Right cardiac atrium (tissue), 5 donors: ENCODE data around the gene CNTN4. TPM values are rescaled to one million over a fixed set of nuclear protein-coding genes. Genes with fewer than 3 reads are reported as not detected.
"Not testable (repeated sequence)": the region's sequence is repeated elsewhere in the genome, so short reads cannot be mapped to it uniquely, and the experiment has no call there.

Experiments
- ATAC-seq, 2 donors: fragments of 200-7000 bp; cut with Tn5 transposase; one replicate each; pipeline versions ENCODE4 v1.8.0 to v1.9.1; 2020; ENCODE audit warnings: moderate library complexity in 2 of 2, mild to moderate bottlenecking in 1 of 2
- DNase-seq, 3 donors: peaks; one replicate each; pipeline ENCODE4 v3.0.0-alpha.2; 2020
- H3K27ac ChIP-seq: one replicate; pipeline ENCODE4 v1.5.1; 2013; ENCODE audit warnings: mild to moderate bottlenecking, low read length, control low read depth, moderate library complexity
- H3K27me3 ChIP-seq: one replicate; pipeline ENCODE4 v1.6.1; 2013; ENCODE audit not compliant: control insufficient read depth, insufficient read depth
- H3K4me1 ChIP-seq: one replicate; pipeline ENCODE4 v1.6.1; 2013; ENCODE audit warnings: low read length; ENCODE audit not compliant: control insufficient read depth, insufficient read depth
- H3K4me3 ChIP-seq: one replicate; pipeline ENCODE4 v1.5.1; 2013; ENCODE audit warnings: low read length, control low read depth
- H3K9me3 ChIP-seq: one replicate; pipeline ENCODE4 v1.6.1; 2013; ENCODE audit warnings: low read length; ENCODE audit not compliant: control insufficient read depth
- WGBS: extraction: QIAGEN DNeasy Blood & Tissue Kit; methylation state at CpG from one replicate; pipeline ENCODE4 v1.1.7; 2013; 5-methylcytosine and 5-hydroxymethylcytosine counted together
- intact Hi-C, 4 donors: fragments of 100-400 bp; cut with DNase I; formaldehyde crosslinking; loops; one replicate each; pipeline versions ENCODE4 v1.11.0 to v1.14.0; 2022 to 2023
- polyA plus RNA-seq: library from polyadenylated mRNA; stranded (reverse); fragments of 200-250 nt; gene quantifications from one replicate; pipeline ENCODE4 v1.2.3, GENCODE V29; 2013
- total RNA-seq, 4 donors: library from RNA; stranded (reverse); fragmentation: NEBNext Ultra II Directional; extraction: Animal tissue kit (Norgen Biotek cat#: 25700); gene quantifications; one replicate each; pipeline ENCODE4 v1.2.1, GENCODE V29; 2021
- donor health status: healthy with polysubstance abuse.
- donor health status: DM: no; HTN: yes; CAD: no.
- donor health status: DM: no; HTN: no; CAD: no.
- donor health status: DM: no; HTN: yes; CAD: no; lungs with severe emphysema.
- donor health status: DM: yes; HTN: yes; CAD: no.

Gene CNTN4
- total and polyA plus RNA-seq, 5 donors: 1.7 to 6.8 (median 2.8) TPM

DNA sequence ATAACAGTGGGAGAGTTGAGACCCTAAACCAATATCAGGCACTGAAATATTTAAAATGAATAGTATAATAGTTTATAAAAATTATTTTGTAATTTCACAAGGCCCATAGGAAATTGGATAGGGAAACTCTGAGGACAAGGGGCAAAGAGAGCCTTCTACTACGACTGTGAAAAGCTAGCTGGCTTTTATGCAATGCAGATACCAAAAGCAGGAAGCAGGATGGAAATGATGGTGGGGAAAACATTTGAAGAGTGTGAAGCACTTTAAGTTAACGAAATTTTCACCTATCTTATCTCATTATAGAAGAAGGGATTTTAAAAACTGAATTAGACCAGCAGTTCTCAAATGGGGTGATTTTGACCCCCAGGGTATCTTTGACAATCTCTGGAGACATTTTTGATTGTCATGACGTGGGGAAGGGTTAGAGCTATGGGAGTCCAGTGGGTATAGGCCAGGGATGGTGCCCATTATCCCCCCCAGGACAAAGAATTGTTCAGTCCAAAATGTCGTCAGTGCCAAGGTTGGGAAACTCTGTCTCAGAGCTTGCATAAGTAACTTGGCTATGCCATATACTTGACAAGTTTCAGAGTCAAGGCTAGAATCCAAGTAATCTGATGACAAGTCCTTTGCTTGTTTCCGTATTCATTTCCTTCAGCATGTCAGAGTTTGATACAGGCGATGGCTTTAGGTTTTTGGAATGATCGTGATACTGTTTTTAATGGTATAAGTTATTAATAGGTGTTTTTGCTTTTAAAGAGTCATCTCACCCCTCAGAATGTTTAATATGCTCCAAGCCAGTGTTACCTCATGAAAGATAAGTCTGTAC is 885.6 kb downstream of the CNTN4 start:
- peak in 1 of 3 donors; percentile 32 for DNase-seq
- H3K4me3 ChIP-seq: no peak overlapping the region
- WGBS: 57% methylated on average over 7 of the region's 7 CpGs

DNA sequence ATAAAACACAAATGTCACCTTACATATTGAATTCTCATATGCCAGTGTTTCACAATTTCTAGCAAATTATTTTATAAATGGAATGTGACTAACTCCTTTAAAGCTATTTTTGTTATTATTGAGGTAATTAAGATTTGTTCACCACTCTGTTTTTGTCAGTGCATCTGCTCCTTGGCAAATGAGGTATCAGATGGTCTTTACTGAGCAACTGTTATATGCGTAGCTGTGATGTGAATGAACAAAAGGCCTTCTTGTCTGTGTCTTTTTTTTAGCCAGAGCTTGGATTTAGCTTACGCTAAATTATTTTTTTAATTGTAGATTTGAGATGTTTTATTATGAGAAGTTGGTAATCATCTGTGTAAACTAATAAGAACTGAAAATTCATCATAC is 886.2 kb downstream of the CNTN4 start:
- ATAC-seq (no peak), DNase-seq (no peak)
- H3K27me3 ChIP-seq: no peaks in the 10 kb centered on the region
- no peaks in the 10 kb centered on the region for H3K4me1 ChIP-seq
- no peaks in the 10 kb centered on the region for H3K9me3 ChIP-seq
- 89% methylated on average over 2 of the region's 2 CpGs for WGBS
- no peak overlapping the region for H3K4me3 ChIP-seq
- intact Hi-C loops: no loop called here
- no peak overlapping the region for H3K27ac ChIP-seq

More for the DNA sequence above, 885.6 kb downstream of the CNTN4 start:
- Histone ChIP-seq H3K4me1 (no peaks in the 10 kb centered on the region), H3K27ac (no peak overlapping the region), H3K27me3 (no peaks in the 10 kb centered on the region), H3K9me3 (no peaks in the 10 kb centered on the region)
- intact Hi-C loops: no loop called here
- ATAC-seq: peak; percentile 84 to 85

DNA sequence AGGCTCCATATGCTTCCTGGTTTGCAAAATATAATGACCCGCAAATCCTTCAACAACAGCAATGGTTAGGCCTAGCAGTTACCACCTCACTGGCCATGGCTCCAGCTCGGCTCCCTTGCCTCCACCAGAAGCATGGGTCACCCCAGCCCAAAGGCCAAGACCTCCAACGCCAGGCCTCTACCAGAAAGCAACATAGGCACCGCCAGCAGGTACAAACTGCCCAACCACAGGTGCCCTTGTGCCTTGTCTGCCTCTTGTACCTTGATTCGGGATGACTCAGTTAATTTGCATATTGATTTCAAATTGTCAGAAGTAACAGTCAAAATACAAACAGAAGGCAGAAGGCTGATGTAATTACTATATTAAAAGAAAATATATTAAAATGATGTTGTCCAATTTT is 886.8 kb downstream of the CNTN4 start:
- DNase-seq (no peak), ATAC-seq (no peak)
- H3K4me3 ChIP-seq: no peak overlapping the region
- no peak overlapping the region for H3K27ac ChIP-seq
- intact Hi-C loops: no loop called here
- 95% methylated on average over 5 of the region's 5 CpGs for WGBS
- no peaks in the 10 kb centered on the region for H3K4me1 ChIP-seq
- H3K27me3 ChIP-seq: no peaks in the 10 kb centered on the region
- no peaks in the 10 kb centered on the region for H3K9me3 ChIP-seq

DNA sequence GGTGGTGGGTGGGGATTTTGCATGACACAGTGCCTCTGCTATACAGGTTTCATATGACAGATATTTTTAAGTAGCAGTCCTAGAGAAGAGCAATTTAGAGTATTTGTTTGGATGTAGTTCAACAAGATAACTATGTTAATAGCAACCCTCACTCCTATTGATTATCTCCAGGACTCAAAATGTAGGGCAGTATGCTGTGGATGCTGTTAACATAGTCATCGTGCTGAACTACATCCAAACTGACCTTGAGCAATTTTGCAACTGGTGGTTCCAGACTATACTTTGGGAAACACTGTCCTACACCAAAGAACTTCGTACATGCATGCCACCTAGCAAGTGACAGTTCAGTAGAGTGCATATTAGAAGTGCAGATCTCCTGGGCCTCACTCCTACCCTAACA is 893.9 kb downstream of the CNTN4 start:
- DNase-seq: no peak
- Histone ChIP-seq H3K27me3 (no peaks in the 10 kb centered on the region), H3K4me3 (no peak overlapping the region), H3K4me1 (no peaks in the 10 kb centered on the region), H3K9me3 (no peaks in the 10 kb centered on the region), H3K27ac (no peak overlapping the region)
- WGBS: 28% methylated on average over 2 of the region's 2 CpGs
- peak; percentile 77 to 96 for ATAC-seq
- intact Hi-C loops: no loop called here

DNA sequence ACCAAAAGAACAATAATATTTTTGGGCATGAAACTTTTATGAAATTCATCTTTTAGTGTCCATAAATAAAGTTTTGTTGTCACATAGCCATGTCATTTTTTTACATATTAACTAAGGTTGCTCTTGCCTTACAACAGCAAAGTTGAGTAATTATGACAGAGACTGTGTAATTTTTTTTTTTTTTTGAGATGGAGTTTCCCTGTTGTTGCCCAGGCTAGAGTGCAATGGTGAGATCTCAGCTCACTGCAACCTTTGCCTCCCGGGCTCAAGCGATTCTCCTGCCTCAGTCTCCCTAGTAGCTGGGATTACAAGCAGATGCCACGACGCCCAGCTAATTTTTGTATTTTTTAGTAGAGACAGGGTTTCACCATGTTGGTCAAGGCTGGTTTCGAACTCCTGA is 894.5 kb downstream of the CNTN4 start:
- H3K27me3 ChIP-seq, H3K4me3 ChIP-seq, H3K27ac ChIP-seq, H3K9me3 ChIP-seq, intact Hi-C loops, ATAC-seq, DNase-seq, H3K4me1 ChIP-seq: not testable (repeated sequence)
- 92% methylated on average over 5 of the region's 5 CpGs for WGBS

DNA sequence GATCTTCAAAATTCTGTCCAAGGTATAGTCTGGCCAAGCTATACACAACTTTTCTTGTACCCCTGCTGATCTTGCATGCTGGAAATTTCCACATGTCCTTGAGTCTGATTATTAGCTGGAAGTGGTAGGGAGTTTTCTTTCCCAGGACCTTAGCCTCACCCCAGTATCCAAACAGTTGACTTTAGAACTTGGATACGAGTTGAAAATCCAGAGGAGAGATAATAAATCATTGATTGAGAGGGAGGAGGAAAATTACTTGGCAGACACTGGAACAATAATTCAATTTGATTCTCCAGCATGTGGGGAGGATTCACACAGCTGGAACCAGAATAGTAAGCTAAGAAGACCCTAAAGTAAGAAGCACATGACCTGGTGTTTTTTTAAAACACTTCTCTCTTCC is 895.1 kb downstream of the CNTN4 start:
- 18% methylated on average over 1 of the region's 1 CpG for WGBS
- H3K4me1 ChIP-seq: no peaks in the 10 kb centered on the region
- H3K27ac ChIP-seq: no peak overlapping the region
- H3K9me3 ChIP-seq: no peaks in the 10 kb centered on the region
- ATAC-seq (peak; percentile 13 to 81), DNase-seq (no peak)
- intact Hi-C loops: no loop called here
- H3K27me3 ChIP-seq: no peaks in the 10 kb centered on the region
- H3K4me3 ChIP-seq: no peak overlapping the region

DNA sequence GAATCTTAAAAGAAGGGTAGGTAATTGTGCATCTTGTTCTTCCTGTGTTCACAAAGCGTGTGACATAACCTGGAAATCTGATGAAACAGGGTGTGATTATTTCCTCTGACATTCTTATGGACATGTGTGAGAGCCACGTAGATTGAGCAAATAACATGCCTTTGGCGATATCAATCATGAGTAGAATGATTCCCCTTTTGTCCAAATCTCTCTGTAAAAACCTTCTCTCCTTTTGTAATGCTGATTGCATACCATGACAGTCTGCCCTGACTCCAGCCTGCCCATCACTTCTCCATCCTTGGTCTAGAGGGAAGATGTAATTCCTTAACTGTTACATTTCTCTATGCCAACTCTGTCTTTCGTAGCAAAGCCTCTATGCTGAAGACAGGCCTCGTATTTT is 896.5 kb downstream of the CNTN4 start:
- DNase-seq: no peak
- ATAC-seq: no peak
- H3K27me3 ChIP-seq: no peaks in the 10 kb centered on the region
- H3K4me1 ChIP-seq: no peaks in the 10 kb centered on the region
- no peaks in the 10 kb centered on the region for H3K9me3 ChIP-seq
- WGBS: 85% methylated on average over 5 of the region's 5 CpGs
- intact Hi-C loops: no loop called here
- no peak overlapping the region for H3K27ac ChIP-seq
- H3K4me3 ChIP-seq: no peak overlapping the region

DNA sequence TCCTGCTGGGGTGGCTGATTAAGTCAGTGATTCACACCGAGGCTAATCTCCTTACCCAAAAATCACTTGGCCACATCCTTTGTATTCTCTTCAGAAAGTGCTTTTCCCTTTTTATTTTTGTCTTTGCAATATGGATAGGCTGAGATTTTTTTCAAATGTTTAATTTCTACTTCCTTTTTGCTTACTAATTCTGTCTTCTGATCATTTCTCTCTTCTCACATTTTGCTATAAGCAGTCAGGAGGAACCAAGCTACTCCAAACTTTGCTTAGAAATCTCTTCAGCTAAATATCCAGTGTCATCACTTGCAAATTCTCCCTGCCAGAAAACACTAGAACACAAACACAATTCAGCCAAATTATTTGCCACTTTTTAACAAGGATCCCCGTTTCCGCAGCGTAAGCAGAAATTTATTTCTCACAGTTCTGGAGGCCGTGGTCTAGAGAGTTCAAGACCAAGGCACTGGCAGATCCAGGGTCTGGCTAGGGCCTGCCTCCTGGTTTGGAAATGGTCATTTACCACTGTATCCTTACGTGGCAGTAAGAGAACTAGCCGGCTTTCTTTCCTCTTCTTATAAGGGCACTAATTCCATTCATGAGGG is 906.6 kb downstream of the CNTN4 start:
- H3K4me1 ChIP-seq: no peaks in the 10 kb centered on the region
- no peaks in the 10 kb centered on the region for H3K27me3 ChIP-seq
- H3K4me3 ChIP-seq: no peak overlapping the region
- no peaks in the 10 kb centered on the region for H3K9me3 ChIP-seq
- 78% methylated on average over 7 of the region's 7 CpGs for WGBS
- no peak overlapping the region for H3K27ac ChIP-seq
- intact Hi-C loops: no loop called here
- no peak for ATAC-seq
- DNase-seq: no peak

DNA sequence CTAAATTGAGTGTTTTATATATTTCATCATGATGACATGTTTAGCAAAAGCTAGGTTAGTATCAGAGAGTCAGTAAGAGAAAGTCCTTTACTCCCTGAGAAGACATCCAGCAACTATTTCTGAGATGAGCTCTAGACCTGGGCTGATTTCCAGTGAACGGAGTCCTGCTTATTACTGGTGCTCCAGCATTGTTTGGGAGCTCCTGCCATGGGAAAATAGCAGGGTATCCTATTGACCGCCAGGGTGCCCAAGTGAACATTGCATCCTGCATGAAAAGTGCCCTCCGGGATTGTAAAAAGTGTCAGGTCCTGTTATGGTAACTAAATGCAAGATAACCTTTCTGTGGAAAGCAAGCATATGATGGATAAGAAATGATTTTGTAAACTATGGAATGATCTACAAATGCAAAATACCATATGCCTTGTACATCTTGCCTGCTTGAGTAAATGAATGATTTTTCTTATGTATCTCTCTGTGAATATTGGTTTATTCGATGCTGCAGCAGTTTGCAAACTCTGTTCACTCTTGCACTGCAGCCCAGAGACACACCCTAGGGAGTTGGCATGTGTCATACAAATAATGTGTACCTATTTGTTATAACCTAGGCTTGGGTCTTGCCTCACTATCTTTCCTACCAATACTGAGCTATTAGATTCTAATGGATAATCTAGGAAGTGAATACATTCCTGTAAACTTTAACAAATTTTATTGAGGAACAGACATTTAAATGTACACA is 914.8 kb downstream of the CNTN4 start:
- DNase-seq (no peak), ATAC-seq (no peak)
- 57% methylated on average over 4 of the region's 4 CpGs for WGBS
- intact Hi-C loops: no loop called here
- no peaks in the 10 kb centered on the region for H3K4me1 ChIP-seq
- no peaks in the 10 kb centered on the region for H3K9me3 ChIP-seq
- no peak overlapping the region for H3K27ac ChIP-seq
- H3K27me3 ChIP-seq: no peaks in the 10 kb centered on the region
- no peak overlapping the region for H3K4me3 ChIP-seq

DNA sequence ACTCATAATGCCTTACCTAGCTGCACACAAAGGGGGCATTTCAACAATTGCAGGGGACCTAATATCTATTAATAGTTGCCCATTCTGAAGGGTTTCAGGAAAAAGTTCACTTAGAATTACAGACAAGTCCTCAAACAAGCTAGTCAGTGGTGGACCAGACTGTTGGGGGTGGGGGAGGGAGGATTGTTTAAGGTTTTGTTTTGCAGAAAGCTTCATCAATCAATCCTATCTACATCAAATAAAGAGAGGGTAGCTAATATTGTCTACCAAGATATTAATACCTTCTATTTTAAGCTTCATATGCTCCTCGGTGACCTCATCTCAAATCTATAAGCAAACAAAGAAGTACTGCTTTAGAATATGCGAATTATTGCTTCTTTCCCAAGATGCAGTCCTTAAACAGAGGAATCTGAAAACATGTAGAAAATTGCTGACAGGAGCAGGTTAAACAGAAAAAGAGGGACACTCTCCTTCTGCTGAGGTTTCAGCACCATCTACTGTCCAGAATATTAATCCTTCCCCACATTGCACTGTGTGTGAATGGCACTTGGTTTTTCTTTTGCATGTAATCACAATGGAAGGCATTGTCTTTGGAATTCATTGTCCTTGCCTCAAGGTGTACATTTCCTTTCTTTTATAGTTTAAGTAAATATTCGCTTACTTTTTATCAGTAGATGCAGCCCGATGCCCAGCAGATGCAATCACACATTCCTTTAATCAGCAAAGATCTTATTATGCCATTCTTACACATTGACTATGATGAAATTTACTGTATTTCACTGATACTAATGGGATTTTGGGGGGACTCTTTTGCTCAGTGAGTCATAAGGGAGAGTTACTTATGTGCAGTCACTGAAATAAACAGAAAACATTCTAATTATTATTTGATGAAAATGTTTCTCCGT is 916.8 kb downstream of the CNTN4 start:
- intact Hi-C loops: loop anchor here in 2 of 4 donors (5.0 kb wide), 1 partner anchor 1933 kb away; no protein-coding TSS in a partner anchor

More for the DNA sequence above, 916.8 kb downstream of the CNTN4 start:
- H3K27me3 ChIP-seq: no peaks in the 10 kb centered on the region
- ATAC-seq (peak; percentile 92), DNase-seq (no peak)
- no peaks in the 10 kb centered on the region for H3K4me1 ChIP-seq
- H3K4me3 ChIP-seq: no peak overlapping the region
- no peak overlapping the region for H3K27ac ChIP-seq
- 28% methylated on average over 5 of the region's 5 CpGs for WGBS
- H3K9me3 ChIP-seq: no peaks in the 10 kb centered on the region
